Prostate gland (tissue), 2 donors: Measurements from ENCODE around the gene SHC3.

Experiments
- CTCF ChIP-seq, 4 experiments: fragments of 200-600 bp in 2 of 4; fragments of 450-650 bp in 2 of 4; sonication (generic) in 2 of 4; IDR thresholded peaks; 1 replicate in 3 of 4; 2 replicates in 1 of 4; pipeline ENCODE4 v1.5.1; 2016 to 2019; ENCODE audit warnings: antibody characterized with exemption in 4 of 4, mild to moderate bottlenecking in 2 of 4, moderate library complexity in 2 of 4
- POLR2A ChIP-seq: fragments of 450-650 bp; IDR thresholded peaks from one replicate; pipeline ENCODE4 v1.6.1; 2016; ENCODE audit warnings: antibody characterized with exemption, mild to moderate bottlenecking
- POLR2AphosphoS5 ChIP-seq: sonication (generic); formaldehyde crosslinking; IDR thresholded peaks from one replicate; pipeline ENCODE4 v1.6.1; 2017; ENCODE audit warnings: antibody characterized with exemption

GRCh38 chr9:89058906-89059305 is 119.7 kb downstream of the SHC3 start:
- TF ChIP-seq CTCF (IDR thresholded peaks at IDR 0.05) (no peak), POLR2A (no peak), POLR2AphosphoS5 (no peak)
